HG02938 (cell line): ENCODE results near the gene ERC2.

Experiments used
- ATAC-seq: cut with Tn5 transposase; IDR thresholded peaks from one replicate; pipeline ENCODE4 v1.9.1; 2021; ENCODE audit warnings: mild to moderate bottlenecking, moderate library complexity; ENCODE audit not compliant: unreplicated experiment

Gene ERC2

GRCh38 chr3:56369914-56370313 is 98.4 kb downstream of the ERC2 start:
- ATAC-seq: no peak

DNA sequence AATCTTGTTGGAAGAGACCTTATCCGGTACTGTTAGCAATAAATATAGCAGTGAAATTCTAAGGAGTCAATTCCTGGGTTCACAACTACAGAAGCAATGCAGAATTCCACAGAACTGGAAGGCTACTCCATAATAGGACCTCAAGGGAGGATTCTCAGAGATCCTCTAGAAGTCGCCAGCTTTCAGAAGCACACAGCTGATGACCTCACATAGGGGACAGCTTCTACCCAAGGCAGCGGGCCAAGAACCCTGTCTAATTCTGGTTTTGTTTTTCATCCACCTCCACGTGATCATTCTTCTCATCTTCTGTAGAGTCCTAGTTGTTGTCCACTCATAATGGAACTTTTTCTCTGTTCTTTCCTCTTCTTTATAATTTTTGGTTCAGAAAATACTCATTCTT is 99.4 kb downstream of the ERC2 start:
- no peak for ATAC-seq

DNA sequence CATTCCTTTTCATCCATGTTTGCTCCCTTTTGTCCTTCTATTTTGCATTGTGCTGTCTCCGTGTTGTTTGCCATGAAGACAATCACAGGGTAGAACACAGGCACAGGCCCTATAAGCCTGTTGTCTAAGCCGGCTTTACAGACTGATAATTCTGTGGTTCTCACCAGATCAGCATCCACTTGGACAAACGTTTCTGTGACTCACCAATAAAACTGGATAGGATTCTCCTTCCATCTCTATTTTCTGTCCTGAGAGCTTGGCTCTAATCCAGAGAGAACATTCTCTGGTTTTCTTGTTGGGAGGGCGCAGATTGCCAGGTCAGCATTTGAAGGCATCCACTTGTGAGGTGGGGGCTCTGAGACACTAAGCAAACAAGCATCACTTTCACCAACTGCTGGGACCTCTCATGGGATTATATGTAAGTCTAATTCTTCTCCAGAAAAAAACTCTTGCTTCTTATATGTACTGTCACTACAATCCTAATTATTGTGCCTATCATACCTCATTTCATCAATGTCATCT is 101.6 kb downstream of the ERC2 start:
- ATAC-seq: no peak

- ATAC-seq: no peak
Measured at GRCh38 chr3:56365905-56366640, 102.2 kb downstream of the ERC2 start.

DNA sequence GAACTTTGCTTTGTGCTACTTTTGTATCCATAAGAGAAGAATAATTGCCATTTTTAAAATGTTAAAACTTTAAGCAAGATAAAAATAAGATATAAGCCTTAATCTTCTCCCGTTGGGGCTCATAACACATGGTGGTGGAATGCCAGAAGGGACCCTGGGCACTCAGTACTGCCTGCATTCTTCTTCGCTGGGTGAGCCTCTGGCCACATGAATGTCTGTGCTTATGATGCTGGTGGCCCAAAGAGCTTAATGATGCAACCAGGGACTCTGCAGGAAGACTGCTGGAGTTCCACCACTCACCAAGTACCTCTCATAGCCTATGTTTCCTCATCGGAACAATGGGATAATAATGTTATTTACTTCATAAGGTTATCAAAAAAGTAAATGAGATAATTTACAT is 103.6 kb downstream of the ERC2 start:
- no peak for ATAC-seq

DNA sequence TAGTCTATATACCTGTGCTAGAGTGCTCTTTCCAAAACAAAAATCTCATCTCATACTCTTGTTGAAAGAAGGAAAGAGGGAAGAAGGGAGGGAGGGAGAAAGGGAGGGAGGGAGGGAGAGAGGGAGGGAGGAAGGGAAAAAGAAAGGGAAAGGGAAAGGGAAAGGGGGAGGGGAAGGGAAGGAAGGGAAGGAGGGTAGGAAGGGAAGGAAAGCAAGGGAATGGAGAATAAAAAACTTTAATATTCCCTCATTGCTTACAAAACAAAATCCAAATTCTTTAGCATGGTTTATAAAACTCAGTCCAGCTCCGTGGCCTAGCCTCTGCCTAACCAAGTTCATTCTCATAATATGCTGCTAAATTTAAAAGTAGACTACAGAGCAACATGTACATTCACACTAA is 104.5 kb downstream of the ERC2 start:
- no peak for ATAC-seq

GRCh38 chr3:56361731-56362130 is 106.5 kb downstream of the ERC2 start:
- no peak for ATAC-seq

DNA sequence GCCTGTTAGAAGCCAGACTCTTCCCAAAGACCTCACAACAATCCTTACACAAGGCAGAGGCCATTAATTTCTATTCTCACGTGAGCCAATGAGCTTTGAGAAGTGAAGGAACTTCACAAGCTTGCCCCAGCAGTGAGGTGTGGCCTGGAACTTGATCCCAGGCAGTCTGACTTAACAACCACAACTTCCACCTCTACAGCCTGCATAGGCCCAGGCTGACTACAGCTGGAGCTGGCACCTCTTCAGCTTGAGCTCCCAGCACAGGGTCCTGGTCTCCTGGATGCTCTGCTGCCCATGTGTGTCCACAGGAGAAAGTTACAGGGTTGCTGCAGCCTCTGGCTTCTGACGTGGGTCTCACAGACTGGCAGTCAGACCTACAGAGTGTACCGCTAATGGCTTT is 111.0 kb downstream of the ERC2 start:
- ATAC-seq: no peak

DNA sequence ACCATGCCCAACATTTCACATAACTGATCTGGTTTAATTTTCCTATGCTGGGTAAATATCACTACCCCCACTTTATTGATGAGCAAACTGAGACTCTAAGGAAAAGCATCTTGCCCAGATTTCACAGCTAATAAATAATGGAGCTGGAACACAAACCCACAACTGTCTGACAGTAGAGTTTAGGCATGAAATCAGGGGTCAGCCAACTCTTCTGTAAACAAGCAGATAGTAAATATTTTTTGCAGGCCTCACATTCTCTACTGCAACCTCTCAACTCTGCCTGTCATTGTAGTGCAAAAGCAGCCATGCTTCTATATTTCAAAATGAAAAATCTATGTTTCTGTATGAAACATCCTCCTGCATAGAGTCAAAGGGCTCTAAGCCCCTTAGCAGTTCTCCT is 111.5 kb downstream of the ERC2 start:
- ATAC-seq: no peak

DNA sequence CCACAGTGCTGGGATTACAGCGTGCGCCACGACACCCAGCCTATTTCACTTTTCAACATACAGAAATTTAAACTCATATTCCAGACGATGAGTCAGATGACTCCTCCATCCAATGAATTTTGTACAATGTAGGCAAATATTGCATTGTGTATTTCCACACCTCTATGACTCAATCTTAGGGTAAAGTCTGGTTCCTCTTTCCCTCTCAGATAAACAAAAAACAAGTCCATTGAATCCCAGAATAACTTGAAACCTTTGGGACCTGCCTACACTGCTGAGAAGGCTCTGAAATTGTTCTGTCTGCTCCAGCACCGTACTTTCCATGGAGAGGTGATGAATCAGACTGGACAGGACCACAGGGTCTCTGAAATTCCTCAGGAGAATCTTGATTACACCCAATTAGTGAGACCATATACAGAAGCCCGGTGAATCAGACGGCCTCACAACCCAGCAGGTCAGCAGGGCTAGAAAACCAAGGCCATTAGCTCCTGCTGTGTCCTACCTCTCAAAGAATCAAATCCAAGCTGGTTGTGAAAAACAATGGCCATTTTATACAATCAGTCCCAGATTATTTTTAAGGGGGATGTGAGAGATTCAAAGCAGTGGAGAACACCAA is 112.6 kb downstream of the ERC2 start:
- no peak for ATAC-seq

DNA sequence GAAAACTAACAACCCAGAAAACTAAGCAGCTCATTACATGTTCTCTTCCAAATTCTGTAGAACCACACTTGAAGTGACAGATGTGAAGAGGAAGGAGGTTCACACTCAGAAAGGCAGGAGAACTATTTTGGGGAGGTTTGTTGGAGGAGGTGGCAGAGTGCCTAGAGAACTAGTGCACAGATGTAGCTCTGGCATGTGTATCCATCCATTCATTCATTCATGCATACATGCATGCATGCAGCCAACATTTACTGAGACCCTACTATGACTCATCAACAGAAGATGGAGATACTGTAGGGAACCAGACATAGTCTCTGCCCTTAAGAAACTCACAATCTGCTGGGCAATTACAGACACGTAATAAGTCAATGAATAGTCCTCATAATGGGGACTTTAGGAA is 116.7 kb downstream of the ERC2 start:
- ATAC-seq: no peak

GRCh38 chr3:56347219-56347871 is 120.9 kb downstream of the ERC2 start:
- ATAC-seq: no peak

- ATAC-seq: no peak
Measured at GRCh38 chr3:56342475-56342874, 125.8 kb downstream of the ERC2 start.

- ATAC-seq: no peak
Measured at GRCh38 chr3:56339671-56340070, 128.6 kb downstream of the ERC2 start.

DNA sequence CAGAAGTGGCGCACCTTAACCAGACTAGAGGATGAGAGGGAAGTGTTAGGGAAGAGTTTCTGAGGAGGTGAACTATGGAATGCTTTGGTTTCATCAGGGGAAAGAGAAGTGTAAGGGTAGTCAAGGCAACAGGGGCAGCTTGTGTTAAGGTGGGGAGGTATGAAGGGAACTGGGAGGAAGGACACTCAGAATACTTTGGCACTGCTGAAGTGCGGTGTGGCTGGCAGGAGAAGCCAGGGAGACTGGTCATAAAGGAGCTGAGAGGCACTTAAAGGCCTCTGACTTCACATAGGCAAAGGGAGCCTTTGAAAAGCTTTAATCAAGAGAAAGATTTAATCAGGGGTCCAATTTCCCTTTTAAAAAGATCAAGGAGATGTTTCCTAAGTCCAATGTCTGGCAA is 129.0 kb downstream of the ERC2 start:
- no peak for ATAC-seq

GRCh38 chr3:56336023-56336422 is 132.2 kb downstream of the ERC2 start:
- ATAC-seq: no peak

DNA sequence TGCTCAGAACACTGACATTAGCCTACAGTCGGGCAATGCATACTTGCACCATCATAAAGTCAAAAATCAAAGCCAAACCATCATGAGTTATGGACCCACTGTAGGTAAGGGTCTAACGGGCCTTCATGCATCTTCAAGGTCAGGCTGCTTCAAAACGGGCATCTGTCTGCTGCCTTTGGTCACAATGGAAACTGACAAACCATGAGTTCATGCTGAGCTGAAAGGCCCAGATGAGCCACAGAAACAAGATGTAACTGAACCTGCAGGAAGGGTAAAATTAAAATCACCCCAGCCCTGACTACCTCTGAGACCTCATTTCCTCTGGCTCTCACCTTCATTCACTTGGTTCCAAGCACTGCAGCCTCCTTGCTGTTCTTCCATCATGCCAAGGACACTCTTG is 143.8 kb downstream of the ERC2 start:
- ATAC-seq: no peak

- no peak for ATAC-seq
Measured at GRCh38 chr3:56323986-56324420, 144.3 kb downstream of the ERC2 start.

- no peak for ATAC-seq
Measured at GRCh38 chr3:56322862-56323261, 145.4 kb downstream of the ERC2 start.

- no peak for ATAC-seq
Measured at GRCh38 chr3:56321892-56322291, 146.4 kb downstream of the ERC2 start.

GRCh38 chr3:56321383-56321782 is 146.9 kb downstream of the ERC2 start:
- ATAC-seq: no peak

GRCh38 chr3:56320883-56321282 is 147.4 kb downstream of the ERC2 start:
- ATAC-seq: no peak
